Fibroblast of skin of scalp (primary cell): Measurements from ENCODE around the gene LHFPL2.

Experiments used
- DNase-seq: peaks from one replicate; pipeline ENCODE4 v3.0.0-alpha.2; 2013

LHFPL2 gene

GRCh38 chr5:78565395-78565794 is 83.2 kb downstream of the LHFPL2 start:
- no peak for DNase-seq

DNA sequence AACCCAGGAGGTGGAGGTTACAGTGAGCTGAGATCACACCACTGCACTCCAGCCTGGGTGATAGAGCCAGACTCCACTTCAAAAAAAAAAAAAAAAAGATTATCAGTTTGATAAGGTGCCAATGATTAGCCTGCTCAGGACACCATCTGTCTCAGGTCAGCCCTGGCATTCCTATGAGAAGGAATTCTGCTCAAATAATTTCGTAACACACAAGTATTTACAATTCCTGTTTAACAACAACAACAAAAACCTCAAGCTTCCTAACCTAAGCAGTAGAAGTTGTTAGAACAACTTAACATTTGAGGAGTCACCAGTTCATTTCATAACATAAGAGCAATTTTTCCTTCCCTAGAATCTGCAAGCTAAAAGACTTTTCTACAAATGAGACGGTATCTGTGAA is 85.0 kb downstream of the LHFPL2 start:
- no peak for DNase-seq

- DNase-seq = no peak
Observed at GRCh38 chr5:78562714-78563330, 85.8 kb downstream of the LHFPL2 start.

DNA sequence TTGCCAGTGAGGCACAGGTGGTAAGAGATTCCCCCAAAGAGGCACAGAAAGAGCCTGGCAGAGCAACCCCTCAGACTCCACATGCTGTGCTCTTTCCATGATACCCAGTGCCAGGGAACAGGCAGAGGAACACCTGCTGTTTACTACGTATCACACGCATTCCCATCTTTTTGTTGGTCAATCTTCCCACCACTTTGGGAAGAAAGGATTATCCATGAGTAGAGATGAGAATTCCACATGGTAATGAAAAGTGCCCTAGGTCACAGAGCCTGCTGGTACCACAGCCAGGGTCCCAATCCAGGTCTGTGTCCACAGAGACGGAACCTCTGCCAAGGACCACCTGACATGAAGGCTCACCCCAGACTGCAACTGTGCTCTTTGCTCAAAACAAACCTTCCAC is 86.6 kb downstream of the LHFPL2 start:
- no peak for DNase-seq

DNA sequence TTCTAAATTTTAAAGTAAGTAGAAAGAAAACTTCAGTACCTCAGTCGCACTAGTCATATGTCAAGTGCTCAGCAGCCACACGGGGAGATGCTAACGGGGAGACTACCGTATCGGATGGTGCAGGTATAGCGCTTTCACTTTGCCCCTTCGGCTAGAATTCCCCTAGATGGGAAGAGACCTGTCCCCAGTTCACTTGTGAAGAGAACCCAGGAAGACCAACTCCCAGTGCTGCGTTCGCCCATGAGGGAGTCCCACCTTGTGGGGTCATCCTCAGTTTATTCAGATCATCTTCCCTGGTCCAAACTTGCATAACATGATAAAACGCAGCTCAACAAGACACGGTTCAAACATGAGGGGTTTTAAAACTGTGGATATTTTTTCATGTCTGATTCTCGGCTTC is 87.3 kb downstream of the LHFPL2 start:
- no peak for DNase-seq

DNA sequence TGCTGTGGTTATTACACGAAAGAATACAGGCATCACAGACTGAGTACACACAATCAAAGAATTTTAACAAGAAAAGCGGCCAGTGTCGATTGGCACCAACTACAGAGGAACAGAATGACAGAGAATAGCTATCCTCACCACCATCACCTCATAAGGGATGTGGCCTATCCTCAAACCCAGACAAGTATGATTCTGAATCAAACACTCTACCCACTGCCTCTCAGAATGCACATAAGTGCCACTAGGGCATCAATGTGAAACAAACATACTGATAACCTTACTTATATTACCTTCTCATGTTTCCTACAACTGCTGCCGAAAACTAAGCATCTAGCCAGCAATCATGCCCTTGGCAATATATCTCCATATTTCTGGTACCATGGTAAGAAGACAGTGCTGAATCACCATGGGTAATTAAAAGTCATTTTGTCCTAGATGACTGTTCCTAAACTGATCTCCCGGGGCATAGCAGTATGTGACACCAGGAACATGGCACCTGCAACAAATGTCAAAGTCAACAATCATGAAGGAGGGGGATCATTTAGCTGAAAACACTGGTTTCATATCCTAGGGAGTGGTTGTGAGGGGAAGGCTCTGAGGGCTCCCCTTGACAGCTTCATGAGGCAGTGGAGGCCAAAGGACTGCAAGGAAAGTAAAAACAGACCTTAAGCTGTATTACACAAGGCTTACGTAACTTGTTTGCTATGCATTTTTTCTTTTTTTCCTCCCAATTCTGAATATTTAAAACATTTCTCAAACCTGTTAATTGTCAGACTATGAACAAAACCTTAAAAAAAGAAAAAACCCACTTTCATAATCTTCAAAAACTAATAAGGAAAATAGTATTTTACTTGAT is 88.3 kb downstream of the LHFPL2 start:
- no peak for DNase-seq

GRCh38 chr5:78557601-78558000 is 91.0 kb downstream of the LHFPL2 start:
- DNase-seq = no peak

GRCh38 chr5:78555870-78556269 is 92.7 kb downstream of the LHFPL2 start:
- DNase-seq = no peak

DNA sequence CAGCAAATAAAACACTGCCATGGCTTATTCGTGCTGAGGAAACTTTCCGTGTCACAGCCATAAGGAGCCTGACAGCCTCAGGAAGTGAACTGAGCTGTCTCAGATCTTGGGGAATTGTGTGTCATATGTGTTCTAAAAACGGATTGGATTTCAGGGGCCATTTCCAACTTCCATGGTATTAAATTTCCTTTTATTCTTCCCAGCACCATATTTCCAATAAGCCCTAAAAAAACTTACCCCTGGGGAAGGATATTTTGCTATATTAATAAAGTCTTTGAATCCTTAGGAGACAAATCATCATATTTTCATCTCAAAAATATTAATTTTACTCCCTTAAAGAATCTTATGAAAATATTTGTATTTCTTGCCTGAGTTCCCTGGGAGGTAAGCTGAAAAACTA is 93.9 kb downstream of the LHFPL2 start:
- peak; percentile 94 for DNase-seq

DNA sequence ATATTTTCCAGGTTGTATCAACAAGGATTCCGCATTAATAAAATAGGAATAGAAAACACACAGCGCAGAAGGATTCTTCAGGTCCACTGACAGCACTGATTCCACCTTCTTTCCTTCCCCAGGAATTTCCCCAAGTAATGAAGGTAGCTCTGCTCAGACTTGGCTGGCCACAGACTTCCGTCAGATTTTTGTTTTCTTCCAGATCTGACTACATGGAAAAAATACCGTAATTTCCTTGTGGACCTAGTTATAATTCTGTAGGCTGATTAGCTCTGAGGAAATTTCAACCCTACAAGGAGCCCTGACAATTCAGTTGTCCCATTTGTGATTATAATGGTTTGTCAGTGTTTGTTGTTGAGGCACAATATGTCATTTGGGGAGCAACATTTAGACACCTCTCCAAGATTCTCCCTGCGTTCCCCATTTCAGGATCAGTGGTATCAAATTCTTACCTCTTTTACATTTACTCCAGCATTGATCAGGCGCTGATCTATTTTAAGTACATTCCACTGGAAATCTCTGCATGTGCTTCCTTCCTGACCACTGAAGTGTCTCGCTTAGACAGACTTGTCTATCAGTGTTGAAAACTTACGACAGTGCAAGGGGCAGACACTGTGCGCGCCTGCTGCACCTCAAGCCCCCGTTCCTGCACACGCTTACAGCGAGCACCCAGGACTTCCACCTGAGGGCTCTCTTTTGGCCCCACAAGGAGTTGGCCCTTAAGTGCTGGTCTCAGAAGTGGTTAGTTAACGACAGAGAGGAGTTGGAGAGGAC is 94.8 kb downstream of the LHFPL2 start:
- no peak for DNase-seq

DNA sequence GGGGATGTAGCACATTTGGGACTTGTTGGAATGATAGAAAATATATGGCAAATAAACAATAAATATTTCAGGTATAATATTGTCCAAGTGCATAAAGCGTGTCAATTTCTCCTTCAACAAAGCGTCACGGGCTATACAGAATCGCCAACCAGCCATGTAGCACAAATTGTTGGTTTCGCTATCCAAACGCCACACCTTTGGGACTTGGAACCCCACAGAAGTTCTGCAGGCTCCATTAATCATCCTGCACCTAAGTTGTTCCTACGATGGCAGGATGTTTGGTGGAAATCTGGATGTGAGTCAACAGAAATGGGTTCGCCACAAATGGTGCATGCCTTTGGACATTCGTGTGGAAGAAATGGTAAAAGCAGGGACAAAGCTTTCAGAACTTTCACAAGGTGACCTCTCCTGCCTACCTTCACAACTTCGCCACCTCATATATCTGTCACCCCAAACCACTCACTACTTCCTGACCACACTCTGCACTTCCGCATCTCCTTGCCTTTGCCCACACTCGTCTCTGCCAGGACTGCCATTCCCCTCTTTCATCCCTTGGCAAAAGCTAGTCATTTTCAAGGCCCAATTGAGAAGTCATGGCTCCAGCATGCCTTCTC is 95.7 kb downstream of the LHFPL2 start:
- DNase-seq = no peak

DNA sequence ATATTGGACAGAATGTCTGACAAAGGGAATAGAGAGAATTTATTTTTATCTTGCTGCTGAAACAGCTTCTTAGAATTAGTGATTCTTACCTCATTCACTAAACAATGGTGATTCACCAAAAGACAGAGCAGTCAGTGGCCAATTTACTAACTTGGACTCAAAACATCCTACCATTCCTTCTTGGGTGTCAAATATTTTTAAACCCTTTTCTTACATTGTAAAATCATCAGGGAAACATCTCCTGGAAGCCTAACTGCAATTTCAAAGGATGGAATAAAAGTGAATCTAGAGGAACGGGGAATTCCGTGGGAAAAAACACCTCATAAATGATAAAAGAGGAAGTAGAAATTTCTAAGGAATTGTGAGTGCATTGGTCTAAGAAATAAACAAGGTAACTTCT is 97.7 kb downstream of the LHFPL2 start:
- DNase-seq = peak; percentile 81

GRCh38 chr5:78549043-78549442 is 99.5 kb downstream of the LHFPL2 start:
- DNase-seq = no peak

GRCh38 chr5:78547731-78548615 is 100.6 kb downstream of the LHFPL2 start:
- DNase-seq = peak; percentile 99

GRCh38 chr5:78547183-78547582 is 101.4 kb downstream of the LHFPL2 start:
- DNase-seq = no peak

DNA sequence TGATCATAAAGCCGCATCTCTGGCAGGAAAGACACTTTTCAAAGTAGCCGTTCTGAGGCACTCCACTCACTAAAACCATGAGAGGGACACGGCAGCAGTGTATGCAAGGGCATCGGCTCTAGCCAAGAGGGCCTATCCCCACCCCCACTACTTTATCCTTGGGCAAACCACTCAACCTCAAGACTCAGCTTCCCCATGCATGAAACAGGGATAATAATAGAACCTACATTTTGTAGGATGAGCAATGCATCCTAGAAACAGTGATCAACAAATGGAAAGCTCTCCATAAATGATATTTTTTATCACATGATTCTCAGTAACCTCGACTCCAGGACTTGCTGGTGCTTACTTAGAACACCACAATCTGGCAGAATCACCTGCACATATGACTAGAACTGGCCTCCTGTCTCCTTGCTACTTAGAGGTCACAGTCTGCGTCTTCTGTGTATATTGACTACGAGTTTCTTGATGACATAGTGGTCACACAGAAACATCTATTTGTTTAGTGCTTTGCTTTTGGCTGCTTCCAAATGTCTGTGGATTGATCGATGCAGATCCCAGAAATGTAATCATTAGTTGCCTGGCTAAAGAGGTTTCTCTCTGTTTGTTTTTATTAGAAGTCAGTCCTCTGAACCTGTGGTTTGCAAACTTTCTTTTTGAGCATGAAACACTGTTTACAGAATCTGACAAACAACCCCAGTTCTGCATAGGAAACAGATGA is 102.1 kb downstream of the LHFPL2 start:
- DNase-seq = no peak

DNA sequence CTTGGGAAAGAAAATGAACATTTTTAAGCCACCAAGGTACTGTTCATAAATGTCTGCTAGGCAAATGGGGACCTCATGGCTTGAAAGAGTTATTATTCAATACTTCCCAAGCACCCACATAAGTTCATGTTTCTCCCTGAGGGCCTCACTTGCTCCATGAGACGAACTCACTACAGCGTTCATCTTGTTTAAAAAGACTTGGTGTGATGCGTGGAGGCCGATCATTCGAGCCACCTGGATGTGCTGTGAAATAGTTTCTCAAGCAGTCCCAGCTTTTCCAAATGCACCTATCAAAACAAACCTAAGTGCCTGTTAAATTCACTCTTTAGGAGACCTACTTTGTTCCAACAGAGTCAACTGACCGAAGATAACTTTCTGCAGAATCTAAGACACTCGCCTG is 103.2 kb downstream of the LHFPL2 start:
- DNase-seq = no peak

GRCh38 chr5:78544561-78545201 is 103.9 kb downstream of the LHFPL2 start:
- DNase-seq = peak; percentile 90

GRCh38 chr5:78543916-78544315 is 104.7 kb downstream of the LHFPL2 start:
- no peak for DNase-seq

DNA sequence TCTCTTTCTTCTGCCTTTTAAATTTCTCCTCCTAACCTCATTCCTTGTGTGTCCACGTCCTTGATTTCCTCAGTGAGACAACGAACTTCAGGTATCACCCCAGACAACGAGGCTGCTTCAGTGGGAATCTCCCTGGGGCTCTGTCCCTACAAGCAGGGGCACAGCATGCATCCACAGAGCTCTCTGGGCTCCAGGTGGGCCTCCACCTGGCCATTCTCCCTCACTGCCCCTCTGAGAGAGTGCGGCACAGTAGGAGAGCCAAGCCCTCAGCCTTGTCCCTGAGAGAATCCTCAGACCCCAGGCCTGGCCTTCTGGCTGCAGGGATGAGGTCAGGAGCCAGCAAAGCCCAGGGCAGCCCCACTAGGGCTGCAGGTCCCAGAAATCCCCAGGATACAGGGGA is 105.3 kb downstream of the LHFPL2 start:
- no peak for DNase-seq

DNA sequence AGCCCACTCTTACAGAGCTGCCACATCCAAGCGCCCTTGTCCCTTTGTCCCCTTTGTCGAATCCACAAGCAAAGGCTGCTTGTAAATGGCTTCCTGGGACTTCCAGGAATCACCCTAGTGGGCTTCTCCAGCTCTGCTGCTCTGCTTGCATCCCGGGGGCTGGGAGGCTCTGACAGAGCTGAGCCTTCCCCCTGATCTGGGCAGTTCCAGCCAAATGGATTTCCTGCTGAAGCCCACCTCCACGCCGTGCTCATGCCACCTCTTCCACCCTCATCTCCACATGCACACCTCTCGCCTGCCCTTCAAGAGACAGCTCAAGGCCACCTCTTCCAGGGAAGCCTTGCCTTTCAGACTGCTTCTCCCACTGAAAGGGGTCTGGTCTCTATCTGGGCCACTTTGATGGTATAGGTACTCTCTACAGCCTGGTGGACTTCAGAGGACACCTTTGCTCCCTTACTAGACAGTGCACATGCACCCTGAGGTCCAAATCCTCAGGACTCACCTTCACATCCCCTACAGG is 106.2 kb downstream of the LHFPL2 start:
- DNase-seq = no peak
